ENCODE measurements around the gene RAD23A. TPM values are rescaled to one million over a fixed set of nuclear protein-coding genes. Genes with fewer than 3 reads are reported as not detected.

RAD23A gene
- total RNA-seq, 1 donor from 2014 or later = 83.1 TPM

DNA sequence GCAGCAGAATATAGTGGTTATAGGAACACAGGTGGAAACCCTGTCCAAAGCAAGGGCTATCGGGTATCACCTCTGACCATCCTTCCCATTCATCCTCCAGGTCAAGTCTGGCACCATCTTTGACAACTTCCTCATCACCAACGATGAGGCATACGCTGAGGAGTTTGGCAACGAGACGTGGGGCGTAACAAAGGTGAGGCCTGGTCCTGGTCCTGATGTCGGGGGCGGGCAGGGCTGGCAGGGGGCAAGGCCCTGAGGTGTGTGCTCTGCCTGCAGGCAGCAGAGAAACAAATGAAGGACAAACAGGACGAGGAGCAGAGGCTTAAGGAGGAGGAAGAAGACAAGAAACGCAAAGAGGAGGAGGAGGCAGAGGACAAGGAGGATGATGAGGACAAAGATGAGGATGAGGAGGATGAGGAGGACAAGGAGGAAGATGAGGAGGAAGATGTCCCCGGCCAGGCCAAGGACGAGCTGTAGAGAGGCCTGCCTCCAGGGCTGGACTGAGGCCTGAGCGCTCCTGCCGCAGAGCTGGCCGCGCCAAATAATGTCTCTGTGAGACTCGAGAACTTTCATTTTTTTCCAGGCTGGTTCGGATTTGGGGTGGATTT, 2.1 kb upstream of the RAD23A start:
- Mint-ChIP-seq H3K27ac (ENCODE audit: unreplicated experiment) (peak overlapping the region; percentile 52), H3K9me3 (ENCODE audit: unreplicated experiment) (no peaks in the 10 kb centered on the region), H3K4me3 (ENCODE audit: unreplicated experiment) (no peak overlapping the region), H3K27me3 (ENCODE audit: unreplicated experiment) (no peaks in the 10 kb centered on the region), H3K36me3 (ENCODE audit: unreplicated experiment) (peaks cover 44% of the 10 kb centered on the region), H3K4me1 (ENCODE audit: unreplicated experiment) (peaks cover 44% of the 10 kb centered on the region)
- TF ChIP-seq, protein P1, sequence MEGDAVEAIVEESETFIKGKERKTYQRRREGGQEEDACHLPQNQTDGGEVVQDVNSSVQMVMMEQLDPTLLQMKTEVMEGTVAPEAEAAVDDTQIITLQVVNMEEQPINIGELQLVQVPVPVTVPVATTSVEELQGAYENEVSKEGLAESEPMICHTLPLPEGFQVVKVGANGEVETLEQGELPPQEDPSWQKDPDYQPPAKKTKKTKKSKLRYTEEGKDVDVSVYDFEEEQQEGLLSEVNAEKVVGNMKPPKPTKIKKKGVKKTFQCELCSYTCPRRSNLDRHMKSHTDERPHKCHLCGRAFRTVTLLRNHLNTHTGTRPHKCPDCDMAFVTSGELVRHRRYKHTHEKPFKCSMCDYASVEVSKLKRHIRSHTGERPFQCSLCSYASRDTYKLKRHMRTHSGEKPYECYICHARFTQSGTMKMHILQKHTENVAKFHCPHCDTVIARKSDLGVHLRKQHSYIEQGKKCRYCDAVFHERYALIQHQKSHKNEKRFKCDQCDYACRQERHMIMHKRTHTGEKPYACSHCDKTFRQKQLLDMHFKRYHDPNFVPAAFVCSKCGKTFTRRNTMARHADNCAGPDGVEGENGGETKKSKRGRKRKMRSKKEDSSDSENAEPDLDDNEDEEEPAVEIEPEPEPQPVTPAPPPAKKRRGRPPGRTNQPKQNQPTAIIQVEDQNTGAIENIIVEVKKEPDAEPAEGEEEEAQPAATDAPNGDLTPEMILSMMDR (IDR thresholded peaks at IDR 0.05) = no peak
- no peak for DNase-seq (ENCODE audit: extremely low spot score, unreplicated experiment)

DNA sequence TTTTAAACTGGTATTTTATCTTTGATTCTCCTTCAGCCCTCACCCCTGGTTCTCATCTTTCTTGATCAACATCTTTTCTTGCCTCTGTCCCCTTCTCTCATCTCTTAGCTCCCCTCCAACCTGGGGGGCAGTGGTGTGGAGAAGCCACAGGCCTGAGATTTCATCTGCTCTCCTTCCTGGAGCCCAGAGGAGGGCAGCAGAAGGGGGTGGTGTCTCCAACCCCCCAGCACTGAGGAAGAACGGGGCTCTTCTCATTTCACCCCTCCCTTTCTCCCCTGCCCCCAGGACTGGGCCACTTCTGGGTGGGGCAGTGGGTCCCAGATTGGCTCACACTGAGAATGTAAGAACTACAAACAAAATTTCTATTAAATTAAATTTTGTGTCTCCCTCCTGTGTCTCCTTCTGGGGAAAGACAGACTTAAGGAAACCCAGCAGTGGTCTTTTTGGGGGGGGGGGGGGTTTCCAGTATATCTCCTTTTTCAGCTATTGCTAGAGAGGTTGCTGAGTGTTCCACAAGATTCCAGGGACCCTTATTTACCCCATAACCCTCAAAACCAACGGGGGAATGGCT, 1.5 kb upstream of the RAD23A start:
- H3K9me3 Mint-ChIP-seq (ENCODE audit: unreplicated experiment) = no peaks in the 10 kb centered on the region
- peaks cover 43% of the 10 kb centered on the region for H3K36me3 Mint-ChIP-seq (ENCODE audit: unreplicated experiment)
- H3K4me3 Mint-ChIP-seq (ENCODE audit: unreplicated experiment) = no peak overlapping the region
- no peak for DNase-seq (ENCODE audit: extremely low spot score, unreplicated experiment)
- peaks cover 44% of the 10 kb centered on the region for H3K4me1 Mint-ChIP-seq (ENCODE audit: unreplicated experiment)
- H3K27ac Mint-ChIP-seq (ENCODE audit: unreplicated experiment) = peak overlapping the region; percentile 47
- TF ChIP-seq, protein P1 (IDR thresholded peaks at IDR 0.05) = no peak
- H3K27me3 Mint-ChIP-seq (ENCODE audit: unreplicated experiment) = no peaks in the 10 kb centered on the region

DNA sequence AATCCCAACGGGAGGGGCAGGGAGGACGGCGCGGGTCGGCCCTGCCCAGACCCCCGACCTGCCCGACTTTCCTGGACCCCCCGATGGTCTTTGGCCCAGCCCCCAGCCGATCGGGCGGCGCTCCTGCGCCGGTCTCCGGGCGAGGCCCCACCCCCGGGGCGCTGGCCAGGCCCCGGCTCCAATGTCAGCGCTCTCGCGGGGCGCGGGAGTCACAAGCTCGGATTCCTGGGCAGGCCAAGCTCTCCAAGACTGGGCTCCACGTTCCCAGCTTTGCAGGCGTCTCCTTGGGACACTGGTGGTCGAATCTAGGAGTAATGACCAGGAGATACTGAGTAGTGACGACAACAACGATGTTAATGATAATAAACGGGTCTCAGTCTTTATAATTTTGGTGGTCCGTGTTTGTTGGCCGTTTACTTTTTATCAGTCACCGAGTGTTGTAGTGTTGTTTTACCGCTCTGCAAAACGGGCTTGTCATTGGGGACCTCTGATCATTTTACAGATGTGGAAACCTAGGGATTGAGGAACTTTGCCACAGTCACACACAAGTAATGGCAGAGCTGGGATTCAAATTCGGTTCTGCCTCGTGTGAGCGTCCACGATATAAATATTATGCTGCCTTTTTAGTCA, 545 bp downstream of the RAD23A start:
- DNase-seq (ENCODE audit: extremely low spot score, unreplicated experiment) = peak; percentile 91
- Mint-ChIP-seq H3K4me3 (ENCODE audit: unreplicated experiment) (peak overlapping the region; percentile 86), H3K27me3 (ENCODE audit: unreplicated experiment) (no peaks in the 10 kb centered on the region), H3K9me3 (ENCODE audit: unreplicated experiment) (no peaks in the 10 kb centered on the region), H3K27ac (ENCODE audit: unreplicated experiment) (peak overlapping the region; percentile 84), H3K4me1 (ENCODE audit: unreplicated experiment) (peaks cover 27% of the 10 kb centered on the region), H3K36me3 (ENCODE audit: unreplicated experiment) (peaks cover 30% of the 10 kb centered on the region)
- TF ChIP-seq, protein P1 (IDR thresholded peaks at IDR 0.05) = no peak

DNA sequence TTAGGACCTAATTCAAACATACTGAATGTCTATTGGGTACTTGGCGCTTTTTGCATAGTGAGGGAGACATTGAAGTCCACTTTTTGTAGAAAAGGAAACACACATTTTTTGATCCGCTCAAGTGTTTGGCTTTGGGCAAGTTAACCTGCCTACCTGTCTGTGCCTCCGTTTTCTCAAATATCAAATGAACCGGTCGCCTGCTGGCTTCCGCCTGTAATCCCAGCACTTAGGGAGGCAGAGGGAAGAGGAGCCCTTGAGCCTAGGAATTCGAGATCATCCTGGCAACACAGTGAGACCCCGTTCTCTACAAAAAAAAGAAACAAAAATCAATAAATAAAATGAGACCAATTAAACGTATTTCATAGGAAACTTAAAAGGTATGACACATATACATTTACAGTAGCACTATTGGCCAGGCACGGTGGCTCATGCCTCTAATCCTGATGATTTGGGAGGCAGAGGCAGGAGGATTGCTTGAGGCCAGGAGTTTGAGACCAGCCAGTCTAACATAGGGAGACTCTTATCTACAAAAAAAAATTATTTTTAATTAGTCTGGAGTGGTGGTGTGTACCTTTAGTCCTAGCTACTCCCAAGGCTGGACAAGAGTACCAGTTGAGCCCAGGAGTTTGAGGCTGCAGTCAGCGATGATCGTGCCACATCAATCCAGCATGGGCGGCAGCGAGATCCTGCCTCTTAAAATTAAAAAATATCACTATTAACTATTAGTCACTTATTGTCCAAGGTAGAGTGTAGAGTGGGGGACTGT, 1.3 kb downstream of the RAD23A start:
- Mint-ChIP-seq H3K27me3 (ENCODE audit: unreplicated experiment) (no peaks in the 10 kb centered on the region), H3K4me1 (ENCODE audit: unreplicated experiment) (peaks cover 28% of the 10 kb centered on the region), H3K9me3 (ENCODE audit: unreplicated experiment) (no peaks in the 10 kb centered on the region), H3K27ac (ENCODE audit: unreplicated experiment) (peak overlapping the region; percentile 84), H3K36me3 (ENCODE audit: unreplicated experiment) (peaks cover 31% of the 10 kb centered on the region), H3K4me3 (ENCODE audit: unreplicated experiment) (peak overlapping the region; percentile 86)
- DNase-seq (ENCODE audit: extremely low spot score, unreplicated experiment) = no peak
- TF ChIP-seq, protein P1 (IDR thresholded peaks at IDR 0.05) = no peak

Data from osteocyte (in vitro differentiated cells).